H9 (cell line): ENCODE data around the gene NDUFS2. TPM values are rescaled to one million over a fixed set of nuclear protein-coding genes. Genes with fewer than 3 reads are reported as not detected.
A peak's percentile ranks its signal among the peaks of the same experiment; 100 is the strongest.

Experiments
- DNase-seq: peaks from one replicate; pipeline ENCODE4 v3.0.0-alpha.2; 2017
- H2AFZ ChIP-seq: one replicate; pipeline ENCODE4 v1.6.1; 2013; ENCODE audit warnings: mild to moderate bottlenecking, low read length, control low read depth, moderate library complexity
- H2AK5ac ChIP-seq: 2 replicates; pipeline ENCODE4 v1.6.1; 2013; ENCODE audit warnings: low read length, control low read depth, mixed read lengths; ENCODE audit not compliant: insufficient read length
- H2BK120ac ChIP-seq: one replicate; pipeline ENCODE4 v1.6.1; 2013; ENCODE audit warnings: low read depth, mild to moderate bottlenecking, low read length, control low read depth, inconsistent platforms; ENCODE audit not compliant: poor library complexity, severe bottlenecking
- H2BK12ac ChIP-seq: 2 replicates; pipeline ENCODE4 v1.6.1; 2013; ENCODE audit warnings: low read length, control low read depth, mixed read lengths, low read depth; ENCODE audit not compliant: insufficient read length
- H2BK15ac ChIP-seq: 2 replicates; pipeline ENCODE4 v1.6.1; 2013; ENCODE audit warnings: low read depth, low read length, control low read depth
- H2BK20ac ChIP-seq: one replicate; pipeline ENCODE4 v1.6.1; 2013; ENCODE audit warnings: low read depth, mild to moderate bottlenecking, low read length, control low read depth, inconsistent platforms; ENCODE audit not compliant: poor library complexity, severe bottlenecking
- H2BK5ac ChIP-seq: 2 replicates; pipeline ENCODE4 v1.6.1; 2013; ENCODE audit warnings: low read length, control low read depth, mixed read lengths; ENCODE audit not compliant: insufficient read length
- H3K14ac ChIP-seq: 2 replicates; pipeline ENCODE4 v1.6.1; 2013; ENCODE audit warnings: low read length, control low read depth; ENCODE audit not compliant: insufficient read depth
- H3K18ac ChIP-seq: 2 replicates; pipeline ENCODE4 v1.6.1; 2013; ENCODE audit warnings: low read depth, mild to moderate bottlenecking, mixed read lengths, low read length, control low read depth; ENCODE audit not compliant: insufficient read length
- H3K23ac ChIP-seq: 2 replicates; pipeline ENCODE4 v1.6.1; 2013; ENCODE audit warnings: low read length, control low read depth, mixed read lengths, low read depth; ENCODE audit not compliant: insufficient read length
- H3K23me2 ChIP-seq: 2 replicates; pipeline ENCODE4 v1.6.1; 2013; ENCODE audit warnings: low read depth, mild to moderate bottlenecking, mixed read lengths, low read length, control low read depth; ENCODE audit not compliant: insufficient read length, poor library complexity, severe bottlenecking
- H3K27ac ChIP-seq: 2 replicates; pipeline ENCODE4 v1.5.1; 2013; ENCODE audit warnings: low read length, control low read depth, mixed read lengths, low read depth; ENCODE audit not compliant: insufficient read length
- H3K27me3 ChIP-seq: 2 replicates; pipeline ENCODE4 v1.6.1; 2013; ENCODE audit warnings: low read length, control low read depth, inconsistent platforms; ENCODE audit not compliant: insufficient read depth
- H3K4ac ChIP-seq: 2 replicates; pipeline ENCODE4 v1.6.1; 2013; ENCODE audit warnings: low read depth, mild to moderate bottlenecking, control low read depth, inconsistent platforms, low read length, moderate library complexity
- H3K4me1 ChIP-seq: 2 replicates; pipeline ENCODE4 v1.6.1; 2013; ENCODE audit warnings: low read length, control low read depth, inconsistent platforms; ENCODE audit not compliant: insufficient read depth
- H3K4me2 ChIP-seq: 2 replicates; pipeline ENCODE4 v1.6.1; 2013; ENCODE audit warnings: low read length, control low read depth, mixed read lengths; ENCODE audit not compliant: insufficient read length, insufficient read depth
- H3K56ac ChIP-seq: 2 replicates; pipeline ENCODE4 v1.6.1; 2013; ENCODE audit warnings: low read depth, mild to moderate bottlenecking, mixed read lengths, low read length, control low read depth; ENCODE audit not compliant: insufficient read length
- H3K79me1 ChIP-seq: 2 replicates; pipeline ENCODE4 v1.6.1; 2013; ENCODE audit warnings: low read depth, mild to moderate bottlenecking, moderate library complexity, low read length, control low read depth, inconsistent platforms; ENCODE audit not compliant: insufficient read depth, poor library complexity, severe bottlenecking
- H3K79me2 ChIP-seq: 2 replicates; pipeline ENCODE4 v1.6.1; 2013; ENCODE audit warnings: low read length, control low read depth, inconsistent platforms; ENCODE audit not compliant: insufficient read depth
- H3K9ac ChIP-seq: 2 replicates; pipeline ENCODE4 v1.6.1; 2013; ENCODE audit warnings: low read length, control low read depth, mixed read lengths; ENCODE audit not compliant: insufficient read length; ENCODE audit errors: extremely low read depth
- H3K9me3 ChIP-seq: one replicate; pipeline ENCODE4 v1.6.1; 2013; ENCODE audit warnings: low read depth, low read length, inconsistent platforms; ENCODE audit not compliant: control insufficient read depth
- H3T11ph ChIP-seq: one replicate; pipeline ENCODE4 v1.6.1; 2013; ENCODE audit warnings: mild to moderate bottlenecking, low read length, control low read depth, inconsistent platforms
- H4K20me1 ChIP-seq: one replicate; pipeline ENCODE4 v1.6.1; 2013; ENCODE audit not compliant: control insufficient read depth, insufficient read length, insufficient read depth
- H4K5ac ChIP-seq: 2 replicates; pipeline ENCODE4 v1.6.1; 2013; ENCODE audit warnings: low read depth, mild to moderate bottlenecking, mixed read lengths, low read length, control low read depth; ENCODE audit not compliant: insufficient read length
- H4K8ac ChIP-seq: replicated peaks from 2 replicates; pipeline ENCODE4 v1.6.1; 2013; ENCODE audit warnings: low read length, control low read depth, mixed read lengths, low read depth; ENCODE audit not compliant: insufficient read length
- H4K91ac ChIP-seq: 2 replicates; pipeline ENCODE4 v1.6.1; 2013; ENCODE audit warnings: low read depth, mild to moderate bottlenecking, moderate library complexity, mixed read lengths, low read length, control low read depth; ENCODE audit not compliant: insufficient read length
- H3K27ac Mint-ChIP-seq, 3 experiments: 2 replicates in 2 of 3; 3 replicates in 1 of 3; pipeline ENCODE4 v1.8.0; 2020 to 2021; ENCODE audit warnings: mixed read lengths in 3 of 3, mild to moderate bottlenecking in 1 of 3, moderate library complexity in 1 of 3
- H3K27me3 Mint-ChIP-seq: 2 replicates; pipeline ENCODE4 v1.8.0; 2021; ENCODE audit warnings: low read depth, mild to moderate bottlenecking, moderate library complexity, mixed read lengths
- H3K36me3 Mint-ChIP-seq, 3 experiments: 2 replicates in 2 of 3; 3 replicates in 1 of 3; pipeline ENCODE4 v1.8.0; 2020 to 2021; ENCODE audit warnings: low read depth in 3 of 3, mixed read lengths in 3 of 3; ENCODE audit not compliant: insufficient read depth in 1 of 3
- H3K4me1 Mint-ChIP-seq, 2 experiments: 2 replicates each; pipeline ENCODE4 v1.8.0; 2020; ENCODE audit warnings: mixed read lengths in 2 of 2
- H3K4me3 Mint-ChIP-seq, 2 experiments: 2 replicates in 1 of 2; 3 replicates in 1 of 2; pipeline ENCODE4 v1.8.0; 2020 to 2021; ENCODE audit warnings: mild to moderate bottlenecking in 2 of 2, mixed read lengths in 2 of 2, moderate library complexity in 1 of 2
- H3K9me3 Mint-ChIP-seq, 2 experiments: 2 replicates in 1 of 2; 3 replicates in 1 of 2; pipeline ENCODE4 v1.8.0; 2020; ENCODE audit warnings: mild to moderate bottlenecking in 2 of 2, mixed read lengths in 2 of 2, moderate library complexity in 1 of 2
- WGBS: extraction: QIAGEN DNeasy Blood & Tissue Kit; methylation state at CpG from one replicate; pipeline ENCODE4 v1.1.7; 2013; ENCODE audit warnings: missing lambda C conversion rate, low lambda C conversion rate, mixed read lengths; ENCODE audit not compliant: insufficient read length; ENCODE audit errors: extremely low coverage; 5-methylcytosine and 5-hydroxymethylcytosine counted together
- total RNA-seq: library from RNA; stranded (reverse); gene quantifications from 2 replicates; pipeline ENCODE4 v1.2.1, GENCODE V29; 2021
- TF ChIP-seq, protein P1 (sequence below): fragments of 200-600 bp; sonication (generic); conservative IDR thresholded peaks from 3 replicates; pipeline ENCODE4 v1.8.0; 2021; ENCODE audit warnings: antibody characterized with exemption, mild to moderate bottlenecking

Gene NDUFS2
- total RNA-seq, 1 experiment from 2014 or later, result 84.5 TPM

DNA sequence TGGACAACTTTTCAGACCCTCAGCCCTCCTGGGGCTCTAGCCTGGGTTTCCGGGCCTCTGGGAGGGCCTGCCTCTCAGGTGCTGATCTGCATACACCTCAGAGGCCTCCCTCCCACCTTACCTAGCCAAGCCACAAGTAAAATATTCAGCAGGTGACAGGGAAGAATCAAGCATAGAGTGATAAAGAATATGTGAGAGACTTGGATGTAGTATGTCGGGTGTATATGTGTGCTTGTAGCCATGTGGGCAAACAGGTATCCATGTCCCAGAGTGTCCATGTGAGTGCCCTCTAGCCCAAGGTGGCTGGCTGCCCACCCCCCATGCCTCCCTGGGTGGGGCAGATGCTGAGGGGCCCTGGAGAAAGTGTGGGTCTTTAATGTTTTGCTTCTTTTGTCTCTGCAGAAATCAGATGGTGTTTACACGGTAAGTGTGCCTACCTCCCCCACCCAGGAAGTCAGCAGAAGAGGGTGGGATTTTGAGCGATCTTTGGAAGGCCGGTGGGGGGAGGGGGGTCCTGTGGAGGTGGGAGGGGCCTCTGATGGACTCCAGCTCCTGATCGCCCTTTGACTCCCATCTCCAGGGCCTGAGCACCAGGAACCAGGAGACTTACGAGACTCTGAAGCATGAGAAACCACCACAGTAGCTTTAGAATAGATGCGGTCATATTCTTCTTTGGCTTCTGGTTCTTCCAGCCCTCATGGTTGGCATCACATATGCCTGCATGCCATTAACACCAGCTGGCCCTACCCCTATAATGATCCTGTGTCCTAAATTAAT lies 16.3 kb downstream of the NDUFS2 start:
- H4K20me1 ChIP-seq, result no peaks in the 10 kb centered on the region
- no peak overlapping the region for H2BK12ac ChIP-seq
- H3K23me2 ChIP-seq, result no peaks in the 10 kb centered on the region
- H3K4me2 ChIP-seq, result no peak overlapping the region
- no peak overlapping the region for H4K91ac ChIP-seq
- TF ChIP-seq, protein P1, sequence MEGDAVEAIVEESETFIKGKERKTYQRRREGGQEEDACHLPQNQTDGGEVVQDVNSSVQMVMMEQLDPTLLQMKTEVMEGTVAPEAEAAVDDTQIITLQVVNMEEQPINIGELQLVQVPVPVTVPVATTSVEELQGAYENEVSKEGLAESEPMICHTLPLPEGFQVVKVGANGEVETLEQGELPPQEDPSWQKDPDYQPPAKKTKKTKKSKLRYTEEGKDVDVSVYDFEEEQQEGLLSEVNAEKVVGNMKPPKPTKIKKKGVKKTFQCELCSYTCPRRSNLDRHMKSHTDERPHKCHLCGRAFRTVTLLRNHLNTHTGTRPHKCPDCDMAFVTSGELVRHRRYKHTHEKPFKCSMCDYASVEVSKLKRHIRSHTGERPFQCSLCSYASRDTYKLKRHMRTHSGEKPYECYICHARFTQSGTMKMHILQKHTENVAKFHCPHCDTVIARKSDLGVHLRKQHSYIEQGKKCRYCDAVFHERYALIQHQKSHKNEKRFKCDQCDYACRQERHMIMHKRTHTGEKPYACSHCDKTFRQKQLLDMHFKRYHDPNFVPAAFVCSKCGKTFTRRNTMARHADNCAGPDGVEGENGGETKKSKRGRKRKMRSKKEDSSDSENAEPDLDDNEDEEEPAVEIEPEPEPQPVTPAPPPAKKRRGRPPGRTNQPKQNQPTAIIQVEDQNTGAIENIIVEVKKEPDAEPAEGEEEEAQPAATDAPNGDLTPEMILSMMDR, result no peak
- no peak overlapping the region for H3T11ph ChIP-seq
- no peak overlapping the region for H3K9ac ChIP-seq
- H2AFZ ChIP-seq, result no peak overlapping the region
- H3K79me1 ChIP-seq, result no peaks in the 10 kb centered on the region
- Mint-ChIP-seq H3K9me3 (no peaks in the 10 kb centered on the region), H3K4me1 (peaks cover 17 to 30% of the 10 kb centered on the region in 2 experiments), H3K36me3 (peaks cover 3 to 17% (median 15%) of the 10 kb centered on the region in 3 experiments; a peak in 6 of 7 replicates), H3K27me3 (no peaks in the 10 kb centered on the region), H3K4me3 (no peak overlapping the region; a peak in 2 of 5 replicates), H3K27ac (peak overlapping the region in 1 of 3 experiments; percentile 64; a peak in 3 of 7 replicates)
- H3K18ac ChIP-seq, result no peak overlapping the region
- H4K8ac ChIP-seq, result no peak overlapping the region
- H3K4me1 ChIP-seq, result peaks cover 4% of the 10 kb centered on the region; the same call in 1 of the 2 replicates
- no peak for DNase-seq
- H3K27me3 ChIP-seq, result no peaks in the 10 kb centered on the region
- no CpG with 5 or more reads among the region's 8 CpGs for WGBS
- H2BK20ac ChIP-seq, result no peak overlapping the region
- H3K23ac ChIP-seq, result no peak overlapping the region
- no peak overlapping the region for H4K5ac ChIP-seq
- no peak overlapping the region for H2BK120ac ChIP-seq
- no peaks in the 10 kb centered on the region for H3K79me2 ChIP-seq
- H2AK5ac ChIP-seq, result no peak overlapping the region
- no peak overlapping the region for H3K4ac ChIP-seq
- no peaks in the 10 kb centered on the region for H3K9me3 ChIP-seq
- no peak overlapping the region for H3K14ac ChIP-seq
- H3K27ac ChIP-seq, result no peak overlapping the region
- no peak overlapping the region for H3K56ac ChIP-seq
- H2BK15ac ChIP-seq, result no peak overlapping the region
- no peak overlapping the region for H2BK5ac ChIP-seq
